Peyer's patch (tissue), 4 donors: Measurements from ENCODE around the gene CA7.

Experiments
- POLR2A ChIP-seq, 2 donors: fragments of 450-650 bp; IDR thresholded peaks; one replicate each; pipeline ENCODE4 v1.5.1; 2017; ENCODE audit warnings: antibody characterized with exemption in 2 of 2, mild to moderate bottlenecking in 2 of 2, moderate library complexity in 2 of 2
- TF ChIP-seq, protein P1 (sequence below), 6 experiments: fragments of 450-650 bp in 4 of 6; fragments of 200-600 bp in 2 of 6; sonication (generic) in 1 of 6; IDR thresholded peaks; one replicate each; pipeline ENCODE4 v1.5.1; 2017 to 2019; ENCODE audit warnings: antibody characterized with exemption in 6 of 6, mild to moderate bottlenecking in 3 of 6, moderate library complexity in 1 of 6

DNA sequence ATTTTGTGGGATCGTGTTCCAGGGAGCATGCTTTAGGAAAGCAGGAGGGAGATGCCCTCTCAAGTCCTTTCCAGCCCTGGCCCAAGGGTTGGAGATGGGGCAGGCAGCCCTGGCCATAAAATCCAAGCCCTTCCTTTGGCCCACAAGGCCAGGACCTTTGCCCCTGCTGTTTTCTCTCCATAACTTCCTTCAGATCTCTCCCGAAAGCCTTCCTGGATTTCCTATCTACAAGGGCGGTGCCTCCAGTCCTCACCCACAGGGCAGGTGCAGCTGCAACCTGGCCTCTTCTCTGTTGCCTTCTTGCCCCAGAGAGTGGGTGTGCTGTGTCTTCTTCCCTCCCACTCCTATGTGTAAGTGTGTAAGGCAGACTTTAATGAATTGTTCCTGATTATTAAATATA, 27.6 kb downstream of the CA7 start:
- TF ChIP-seq, protein P1, sequence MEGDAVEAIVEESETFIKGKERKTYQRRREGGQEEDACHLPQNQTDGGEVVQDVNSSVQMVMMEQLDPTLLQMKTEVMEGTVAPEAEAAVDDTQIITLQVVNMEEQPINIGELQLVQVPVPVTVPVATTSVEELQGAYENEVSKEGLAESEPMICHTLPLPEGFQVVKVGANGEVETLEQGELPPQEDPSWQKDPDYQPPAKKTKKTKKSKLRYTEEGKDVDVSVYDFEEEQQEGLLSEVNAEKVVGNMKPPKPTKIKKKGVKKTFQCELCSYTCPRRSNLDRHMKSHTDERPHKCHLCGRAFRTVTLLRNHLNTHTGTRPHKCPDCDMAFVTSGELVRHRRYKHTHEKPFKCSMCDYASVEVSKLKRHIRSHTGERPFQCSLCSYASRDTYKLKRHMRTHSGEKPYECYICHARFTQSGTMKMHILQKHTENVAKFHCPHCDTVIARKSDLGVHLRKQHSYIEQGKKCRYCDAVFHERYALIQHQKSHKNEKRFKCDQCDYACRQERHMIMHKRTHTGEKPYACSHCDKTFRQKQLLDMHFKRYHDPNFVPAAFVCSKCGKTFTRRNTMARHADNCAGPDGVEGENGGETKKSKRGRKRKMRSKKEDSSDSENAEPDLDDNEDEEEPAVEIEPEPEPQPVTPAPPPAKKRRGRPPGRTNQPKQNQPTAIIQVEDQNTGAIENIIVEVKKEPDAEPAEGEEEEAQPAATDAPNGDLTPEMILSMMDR (IDR thresholded peaks at IDR 0.05): no peak
- no peak for TF ChIP-seq POLR2A (IDR thresholded peaks at IDR 0.05)
